Tibial nerve (tissue), 4 donors: Measurements from ENCODE around the gene PDE1A. TPM values are rescaled to one million over a fixed set of nuclear protein-coding genes. Genes with fewer than 3 reads are reported as not detected.

Experiments used
- DNase-seq, 2 donors: peaks; one replicate each; pipeline ENCODE4 v3.0.0-alpha.2; 2019; ENCODE audit warnings: low spot score in 2 of 2
- H3K27ac ChIP-seq, 4 donors: fragments of 200-600 bp; sonication (generic) in 3 of 4; one replicate each; pipeline ENCODE4 v1.5.1; 2017 to 2019; ENCODE audit warnings: mild to moderate bottlenecking in 1 of 4
- H3K27me3 ChIP-seq, 2 donors: fragments of 200-600 bp; sonication (generic) in 1 of 2; one replicate each; pipeline versions ENCODE4 v1.5.1 to v1.6.0; 2017 to 2019
- H3K36me3 ChIP-seq, 3 donors: fragments of 200-600 bp; sonication (generic); one replicate each; pipeline ENCODE4 v1.5.1; 2018 to 2019
- H3K4me1 ChIP-seq, 4 donors: fragments of 200-600 bp; sonication (generic) in 3 of 4; one replicate each; pipeline ENCODE4 v1.5.1; 2017 to 2019
- H3K4me3 ChIP-seq, 4 donors: fragments of 200-600 bp; sonication (generic) in 3 of 4; one replicate each; pipeline ENCODE4 v1.5.1; 2017 to 2019; ENCODE audit warnings: mild to moderate bottlenecking in 1 of 4, moderate library complexity in 1 of 4
- H3K9me3 ChIP-seq, 4 donors: fragments of 200-600 bp; sonication (generic) in 3 of 4; one replicate each; pipeline ENCODE4 v1.5.1; 2017 to 2019
- EP300 ChIP-seq, 2 donors: sonication (generic); formaldehyde crosslinking; IDR thresholded peaks; one replicate each; pipeline ENCODE4 v1.6.1; 2017; ENCODE audit warnings: antibody characterized with exemption in 2 of 2, mild to moderate bottlenecking in 1 of 2
- POLR2A ChIP-seq, 2 donors: fragments of 450-650 bp; IDR thresholded peaks; one replicate each; pipeline ENCODE4 v1.6.1; 2017; ENCODE audit warnings: antibody characterized with exemption in 2 of 2, mild to moderate bottlenecking in 2 of 2, moderate library complexity in 2 of 2
- WGBS, 2 donors: methylation state at CpG; one replicate each; pipeline ENCODE4 v1.1.5; 2018; 5-methylcytosine and 5-hydroxymethylcytosine counted together
- total RNA-seq, 4 donors: library from RNA; depleted of rRNA; stranded (reverse); fragments of >200 nt; gene quantifications; one replicate each; pipeline ENCODE4 v1.1.0, GENCODE V29; 2016
- TF ChIP-seq, protein P1 (sequence below), 5 experiments: fragments of 200-600 bp in 3 of 5; fragments of 450-650 bp in 2 of 5; sonication (generic) in 3 of 5; IDR thresholded peaks; one replicate each; pipeline ENCODE4 v1.5.1; 2016 to 2019; ENCODE audit warnings: antibody characterized with exemption in 5 of 5, mild to moderate bottlenecking in 3 of 5, moderate library complexity in 2 of 5

The PDE1A gene
- total RNA-seq, 4 donors from 2014 or later: 21.6 to 51.8 (median 43.7) TPM

DNA sequence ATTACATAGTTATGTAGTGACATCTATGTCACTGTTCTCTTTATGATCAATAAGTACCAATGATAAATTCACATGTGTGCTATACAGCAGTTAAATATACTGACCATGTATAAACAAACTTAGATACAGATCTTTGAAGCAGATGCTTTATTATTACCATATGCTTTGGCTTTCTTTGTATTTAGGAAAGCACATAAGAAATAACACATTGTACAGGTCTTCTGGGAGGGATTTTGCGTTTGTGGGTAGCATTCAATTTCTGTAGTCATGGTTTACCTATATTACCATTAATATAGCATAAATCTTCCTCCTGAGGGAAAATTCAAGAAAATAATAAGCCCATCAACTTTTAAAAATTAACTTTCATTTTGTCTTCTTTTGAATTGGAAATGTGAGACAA is 1.6 kb upstream of the PDE1A start:
- Histone ChIP-seq H3K4me1 (no peaks in the 10 kb centered on the region), H3K9me3 (no peaks in the 10 kb centered on the region), H3K27me3 (no peaks in the 10 kb centered on the region), H3K27ac (peak overlapping the region in 2 of 4 donors; percentile 49 to 74), H3K4me3 (no peak overlapping the region), H3K36me3 (no peaks in the 10 kb centered on the region)
- no peak for TF ChIP-seq POLR2A (IDR thresholded peaks at IDR 0.05)
- TF ChIP-seq, protein P1, sequence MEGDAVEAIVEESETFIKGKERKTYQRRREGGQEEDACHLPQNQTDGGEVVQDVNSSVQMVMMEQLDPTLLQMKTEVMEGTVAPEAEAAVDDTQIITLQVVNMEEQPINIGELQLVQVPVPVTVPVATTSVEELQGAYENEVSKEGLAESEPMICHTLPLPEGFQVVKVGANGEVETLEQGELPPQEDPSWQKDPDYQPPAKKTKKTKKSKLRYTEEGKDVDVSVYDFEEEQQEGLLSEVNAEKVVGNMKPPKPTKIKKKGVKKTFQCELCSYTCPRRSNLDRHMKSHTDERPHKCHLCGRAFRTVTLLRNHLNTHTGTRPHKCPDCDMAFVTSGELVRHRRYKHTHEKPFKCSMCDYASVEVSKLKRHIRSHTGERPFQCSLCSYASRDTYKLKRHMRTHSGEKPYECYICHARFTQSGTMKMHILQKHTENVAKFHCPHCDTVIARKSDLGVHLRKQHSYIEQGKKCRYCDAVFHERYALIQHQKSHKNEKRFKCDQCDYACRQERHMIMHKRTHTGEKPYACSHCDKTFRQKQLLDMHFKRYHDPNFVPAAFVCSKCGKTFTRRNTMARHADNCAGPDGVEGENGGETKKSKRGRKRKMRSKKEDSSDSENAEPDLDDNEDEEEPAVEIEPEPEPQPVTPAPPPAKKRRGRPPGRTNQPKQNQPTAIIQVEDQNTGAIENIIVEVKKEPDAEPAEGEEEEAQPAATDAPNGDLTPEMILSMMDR (IDR thresholded peaks at IDR 0.05): no peak
- TF ChIP-seq EP300 (IDR thresholded peaks at IDR 0.05): no peak
- WGBS, 2 donors: 83 to 88% methylated on average over 1 of the region's 1 CpG
- DNase-seq: no peak

DNA sequence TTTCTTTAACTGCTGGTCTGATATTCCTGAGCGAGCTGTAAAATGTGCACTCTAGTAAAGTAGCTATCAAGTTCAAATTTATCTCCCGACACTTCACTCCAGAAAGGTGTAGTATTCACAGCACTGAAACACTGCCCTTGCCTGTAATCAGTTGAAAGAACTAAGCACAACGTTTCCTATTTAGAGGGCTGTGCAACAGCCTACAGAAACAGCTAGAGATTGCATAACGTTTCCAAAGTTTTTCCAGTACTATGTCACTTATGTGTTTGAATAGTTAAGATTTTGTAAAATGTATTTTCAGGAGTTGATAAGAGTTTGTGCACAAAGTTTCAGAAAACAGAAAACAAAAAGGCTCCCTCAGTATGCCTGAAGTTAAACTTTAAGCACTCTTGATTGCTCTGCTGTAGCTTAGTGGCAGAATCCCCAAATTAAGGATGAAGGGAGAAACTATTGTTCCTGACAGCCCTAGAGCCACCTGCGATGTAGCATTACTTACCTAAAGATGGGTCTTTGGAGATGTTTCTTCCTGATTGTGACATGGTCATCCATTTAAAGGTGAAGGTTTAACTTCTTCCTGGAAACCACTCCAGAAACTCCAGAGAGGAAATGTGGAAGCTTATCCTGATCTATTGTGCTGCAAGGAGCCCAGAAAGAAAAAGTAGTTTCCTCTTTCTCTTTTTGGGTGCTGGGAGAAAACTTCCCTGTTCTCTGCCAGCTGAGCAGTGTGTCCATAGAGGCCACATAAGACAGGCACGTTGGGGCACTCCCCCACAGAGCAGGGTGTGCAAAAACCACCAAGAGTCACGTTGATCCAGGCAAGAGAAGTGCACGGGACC is 536 bp downstream of the PDE1A start:
- Histone ChIP-seq H3K4me3 (peak overlapping the region; percentile 27 to 51 (median 33)), H3K36me3 (no peaks in the 10 kb centered on the region), H3K27me3 (no peaks in the 10 kb centered on the region), H3K27ac (peak overlapping the region in 3 of 4 donors; percentile 19 to 77 (median 74)), H3K9me3 (no peaks in the 10 kb centered on the region), H3K4me1 (no peaks in the 10 kb centered on the region)
- TF ChIP-seq, protein P1 (IDR thresholded peaks at IDR 0.05): no peak
- TF ChIP-seq EP300 (IDR thresholded peaks at IDR 0.05) (no peak), POLR2A (IDR thresholded peaks at IDR 0.05) (no peak)
- 32 to 37% methylated on average over 8 of the region's 8 CpGs for WGBS, 2 donors
- no peak for DNase-seq

DNA sequence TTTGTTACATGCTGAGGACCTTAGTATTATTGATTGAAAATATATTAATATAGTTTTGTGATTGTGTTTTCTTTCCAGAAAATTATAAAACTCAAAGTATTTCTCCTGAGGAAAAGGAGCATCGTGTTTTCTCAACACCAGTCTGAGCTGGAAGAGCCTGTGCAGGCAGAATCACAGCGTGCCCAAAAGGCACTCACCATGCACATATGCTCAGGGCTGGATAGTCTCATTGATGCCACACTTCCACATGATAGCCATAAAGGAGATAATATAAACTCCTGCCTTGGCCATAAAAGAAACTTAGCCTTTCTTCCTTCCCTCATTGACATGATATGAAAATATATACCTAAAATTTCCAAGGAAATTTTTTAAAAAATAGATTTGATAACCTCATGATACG is 4.0 kb downstream of the PDE1A start:
- no peaks in the 10 kb centered on the region for H3K36me3 ChIP-seq
- H3K9me3 ChIP-seq: no peaks in the 10 kb centered on the region
- no peak for DNase-seq
- peak overlapping the region in 2 of 4 donors; percentile 53 to 70 for H3K27ac ChIP-seq
- H3K4me3 ChIP-seq: peak overlapping the region in 2 of 4 donors; percentile 25 to 51
- no peaks in the 10 kb centered on the region for H3K27me3 ChIP-seq
- no peaks in the 10 kb centered on the region for H3K4me1 ChIP-seq
- TF ChIP-seq EP300 (IDR thresholded peaks at IDR 0.05) (no peak), POLR2A (IDR thresholded peaks at IDR 0.05) (no peak)
- TF ChIP-seq, protein P1 (IDR thresholded peaks at IDR 0.05): no peak
- 69 to 74% methylated on average over 3 of the region's 3 CpGs for WGBS, 2 donors

DNA sequence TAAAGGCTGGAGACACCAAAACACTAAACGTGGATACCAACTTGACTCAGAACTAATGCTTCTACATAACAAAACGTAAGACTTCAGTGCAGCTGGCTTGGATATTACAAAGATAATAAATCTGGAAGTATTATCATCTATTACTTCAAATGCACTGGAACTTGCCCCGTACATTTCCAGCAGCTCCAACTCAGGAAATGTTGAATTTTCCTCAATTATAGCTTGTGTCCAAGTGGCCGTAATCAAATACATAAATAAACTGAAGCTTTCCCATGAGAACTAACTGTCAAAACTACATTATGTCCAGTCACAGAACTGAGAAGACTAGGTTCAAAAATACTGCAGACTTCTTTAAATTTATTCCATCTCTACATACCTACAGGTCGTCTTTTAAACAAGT is 6.2 kb downstream of the PDE1A start:
- no peaks in the 10 kb centered on the region for H3K36me3 ChIP-seq
- WGBS, 2 donors: 56 to 58% methylated on average over 5 of the region's 5 CpGs
- no peaks in the 10 kb centered on the region for H3K4me1 ChIP-seq
- no peaks in the 10 kb centered on the region for H3K9me3 ChIP-seq
- DNase-seq: no peak
- TF ChIP-seq EP300 (IDR thresholded peaks at IDR 0.05) (no peak), POLR2A (IDR thresholded peaks at IDR 0.05) (no peak)
- TF ChIP-seq, protein P1 (IDR thresholded peaks at IDR 0.05): no peak
- no peaks in the 10 kb centered on the region for H3K27me3 ChIP-seq
- peak overlapping the region in 2 of 4 donors; percentile 53 to 77 for H3K27ac ChIP-seq
- H3K4me3 ChIP-seq: peak overlapping the region in 2 of 4 donors; percentile 2 to 51

DNA sequence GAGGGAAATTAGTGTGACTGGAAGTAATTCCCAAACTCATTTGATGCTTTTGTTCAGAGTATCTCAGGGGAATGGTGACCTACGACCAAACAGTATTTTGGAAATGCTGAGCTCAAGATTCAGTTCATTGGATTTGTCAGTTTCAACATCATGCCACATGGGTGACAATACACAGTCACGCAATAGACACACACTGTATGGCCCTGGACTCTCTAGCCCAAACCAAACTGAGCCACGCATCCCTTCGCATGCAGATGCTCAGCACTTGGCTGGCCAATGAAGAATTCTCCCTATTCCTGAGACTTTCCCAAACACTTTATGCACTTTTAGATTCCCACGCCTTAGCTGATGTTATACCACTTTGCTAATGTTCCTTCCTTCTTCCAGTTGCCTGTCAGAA is 10.0 kb downstream of the PDE1A start:
- no peaks in the 10 kb centered on the region for H3K4me1 ChIP-seq
- no peaks in the 10 kb centered on the region for H3K9me3 ChIP-seq
- TF ChIP-seq, protein P1 (IDR thresholded peaks at IDR 0.05): no peak
- TF ChIP-seq POLR2A (IDR thresholded peaks at IDR 0.05) (no peak), EP300 (IDR thresholded peaks at IDR 0.05) (no peak)
- peak overlapping the region in 1 of 4 donors; percentile 43 for H3K27ac ChIP-seq
- H3K4me3 ChIP-seq: no peak overlapping the region
- no peaks in the 10 kb centered on the region for H3K27me3 ChIP-seq
- no peaks in the 10 kb centered on the region for H3K36me3 ChIP-seq
- whole genome bisulfite sequencing, 2 donors: 88 to 91% methylated on average over 5 of the region's 5 CpGs
- DNase-seq: no peak
